DND-41 (cell line): ENCODE measurements around the gene DMRTA2.

Source experiments
- EZH2 ChIP-seq: IDR thresholded peaks from 3 replicates; pipeline ENCODE4 v1.6.1; 2012; ENCODE audit warnings: borderline replicate concordance, low read depth, mild to moderate bottlenecking, moderate library complexity, low read length, inconsistent platforms; ENCODE audit not compliant: severe bottlenecking
- TF ChIP-seq, protein P1 (sequence below): IDR thresholded peaks from 2 replicates; pipeline ENCODE4 v1.5.1; 2012; ENCODE audit warnings: borderline replicate concordance, low read length, moderate library complexity, mild to moderate bottlenecking; ENCODE audit not compliant: poor library complexity, severe bottlenecking; ENCODE audit errors: extremely low read depth

DNA sequence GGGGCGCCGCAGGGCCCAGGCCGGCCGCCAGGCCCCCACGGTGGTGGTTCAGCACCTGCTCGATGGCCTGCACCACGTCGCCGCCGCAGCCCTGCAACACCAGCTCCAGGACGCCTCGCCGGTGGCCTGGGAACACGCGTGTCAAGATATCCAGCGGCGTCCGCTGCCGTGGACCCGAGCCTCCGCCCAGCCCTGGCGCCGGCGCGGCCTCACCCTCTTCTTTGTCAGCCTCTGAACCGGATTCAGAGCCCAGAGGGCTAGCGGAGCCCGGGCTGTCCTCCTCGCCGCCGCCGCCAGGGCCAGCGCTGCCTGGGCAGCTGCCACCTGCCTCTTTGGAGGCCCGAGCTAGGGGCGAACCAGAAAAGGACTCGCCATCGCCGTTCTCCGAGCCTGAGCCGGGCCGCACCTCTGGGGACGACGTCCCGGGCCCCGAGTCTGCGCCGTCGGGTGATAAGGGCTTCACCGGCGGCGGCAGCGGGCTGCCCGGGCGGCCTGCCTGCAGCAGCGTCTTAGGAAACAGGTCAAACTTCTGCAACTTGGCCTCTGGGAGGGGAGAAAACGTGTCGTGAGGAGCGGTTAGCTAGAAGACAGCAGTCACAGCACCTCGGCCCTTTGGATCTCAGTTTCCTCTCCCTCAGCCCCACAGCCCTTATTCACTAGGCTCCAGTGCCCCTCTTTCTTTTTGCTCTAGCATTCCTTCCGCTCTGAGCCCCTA lies 3.9 kb downstream of the DMRTA2 start:
- TF ChIP-seq, protein P1, sequence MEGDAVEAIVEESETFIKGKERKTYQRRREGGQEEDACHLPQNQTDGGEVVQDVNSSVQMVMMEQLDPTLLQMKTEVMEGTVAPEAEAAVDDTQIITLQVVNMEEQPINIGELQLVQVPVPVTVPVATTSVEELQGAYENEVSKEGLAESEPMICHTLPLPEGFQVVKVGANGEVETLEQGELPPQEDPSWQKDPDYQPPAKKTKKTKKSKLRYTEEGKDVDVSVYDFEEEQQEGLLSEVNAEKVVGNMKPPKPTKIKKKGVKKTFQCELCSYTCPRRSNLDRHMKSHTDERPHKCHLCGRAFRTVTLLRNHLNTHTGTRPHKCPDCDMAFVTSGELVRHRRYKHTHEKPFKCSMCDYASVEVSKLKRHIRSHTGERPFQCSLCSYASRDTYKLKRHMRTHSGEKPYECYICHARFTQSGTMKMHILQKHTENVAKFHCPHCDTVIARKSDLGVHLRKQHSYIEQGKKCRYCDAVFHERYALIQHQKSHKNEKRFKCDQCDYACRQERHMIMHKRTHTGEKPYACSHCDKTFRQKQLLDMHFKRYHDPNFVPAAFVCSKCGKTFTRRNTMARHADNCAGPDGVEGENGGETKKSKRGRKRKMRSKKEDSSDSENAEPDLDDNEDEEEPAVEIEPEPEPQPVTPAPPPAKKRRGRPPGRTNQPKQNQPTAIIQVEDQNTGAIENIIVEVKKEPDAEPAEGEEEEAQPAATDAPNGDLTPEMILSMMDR = no peak
- TF ChIP-seq EZH2 = no peak
